Stimulated activated CD8-positive, alpha-beta memory T cell treated with anti-CD3 and anti-CD28 coated beads, Interleukin-15, amount 100 ng/mL, for 48 hours (primary cell): ENCODE measurements around the gene AATK.

Source experiments
- DNase-seq, 2 donors: peaks; one replicate each; pipeline ENCODE4 v3.0.0-alpha.2; 2020; ENCODE audit warnings: low read depth in 2 of 2

The AATK gene

DNA sequence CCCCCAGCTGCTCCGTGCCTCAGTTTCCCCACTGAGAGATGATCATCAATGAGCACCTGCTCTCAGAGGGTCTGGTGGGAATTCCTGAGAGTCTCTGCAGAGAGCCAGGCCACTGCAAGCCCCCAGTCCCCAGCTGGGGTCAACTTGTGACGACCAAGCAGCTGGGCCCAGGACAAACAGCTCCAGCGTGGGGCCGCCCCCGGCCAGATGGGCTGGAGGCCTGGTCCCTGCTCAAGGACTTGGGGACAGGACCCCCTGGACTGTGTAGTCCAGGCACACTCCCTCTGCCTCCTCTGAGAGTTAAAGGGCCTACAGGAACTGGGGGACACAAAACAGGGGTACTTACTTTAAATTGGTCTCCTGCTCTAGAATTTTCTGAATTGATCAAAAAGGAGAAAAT is 16.6 kb upstream of the AATK start:
- DNase-seq, result no peak

DNA sequence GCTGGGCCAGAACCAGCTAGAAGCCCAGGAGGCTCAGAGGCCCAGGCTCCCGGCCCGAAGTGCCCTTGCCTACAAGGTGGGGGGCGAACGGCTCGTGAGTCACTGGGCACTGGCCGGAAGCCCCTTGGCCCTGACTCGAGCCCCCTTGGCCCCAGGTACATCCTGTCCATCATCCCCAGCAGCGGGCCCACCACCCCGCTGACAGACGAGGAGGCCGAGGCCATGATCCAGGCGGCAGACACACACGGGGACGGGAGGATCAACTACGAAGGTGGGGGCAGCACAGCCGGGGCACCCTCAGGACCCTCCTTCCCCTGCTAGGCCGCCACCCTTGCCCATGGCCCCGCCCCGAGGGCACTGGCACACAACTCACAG is 15.8 kb upstream of the AATK start:
- no peak for DNase-seq

DNA sequence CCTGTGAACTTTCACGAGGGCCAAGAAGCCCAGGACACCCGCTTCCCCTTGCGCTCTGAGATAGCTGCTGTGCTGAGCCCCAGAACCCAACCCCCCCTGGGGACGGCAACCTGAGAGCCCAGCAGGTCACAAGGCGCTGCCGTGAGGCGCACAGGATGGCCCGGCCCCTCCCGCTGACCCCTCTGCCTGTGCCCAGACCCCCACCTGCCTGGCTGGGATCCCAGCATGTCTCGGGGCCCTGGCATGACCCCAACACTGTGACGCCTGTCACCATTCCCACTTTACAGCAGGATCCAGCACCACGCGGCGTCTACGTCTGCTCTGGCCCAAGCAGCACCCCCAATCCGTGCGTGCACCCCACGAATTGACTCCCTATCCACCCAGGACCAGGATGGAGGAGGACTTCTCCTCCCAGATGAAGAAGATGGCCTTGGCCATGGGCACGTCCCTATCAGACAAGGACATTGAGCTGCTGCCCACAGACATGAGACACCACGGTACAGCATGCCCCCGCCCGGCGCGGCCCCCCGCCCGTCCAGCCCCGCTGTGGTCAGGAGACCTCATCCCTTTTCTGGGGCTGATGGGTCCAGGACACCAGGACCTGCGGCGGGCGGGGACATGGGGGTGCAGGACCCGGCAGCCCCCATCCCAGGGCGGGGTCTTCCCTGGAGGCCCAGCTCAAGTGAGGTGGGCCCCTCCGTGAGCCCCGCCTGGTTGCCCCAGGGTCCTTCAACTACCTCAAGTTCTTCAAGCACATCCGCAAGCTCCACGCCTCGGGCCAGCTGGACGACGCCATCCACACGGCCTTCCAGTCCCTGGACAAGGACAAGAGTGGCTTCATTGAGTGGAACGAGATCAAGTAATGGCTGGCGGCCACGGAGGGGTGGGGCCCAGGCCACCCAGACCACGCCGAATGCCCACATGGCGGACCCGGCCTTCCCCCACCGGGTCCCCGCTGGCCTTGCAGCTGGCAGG is 15.1 kb upstream of the AATK start:
- DNase-seq, result no peak

DNA sequence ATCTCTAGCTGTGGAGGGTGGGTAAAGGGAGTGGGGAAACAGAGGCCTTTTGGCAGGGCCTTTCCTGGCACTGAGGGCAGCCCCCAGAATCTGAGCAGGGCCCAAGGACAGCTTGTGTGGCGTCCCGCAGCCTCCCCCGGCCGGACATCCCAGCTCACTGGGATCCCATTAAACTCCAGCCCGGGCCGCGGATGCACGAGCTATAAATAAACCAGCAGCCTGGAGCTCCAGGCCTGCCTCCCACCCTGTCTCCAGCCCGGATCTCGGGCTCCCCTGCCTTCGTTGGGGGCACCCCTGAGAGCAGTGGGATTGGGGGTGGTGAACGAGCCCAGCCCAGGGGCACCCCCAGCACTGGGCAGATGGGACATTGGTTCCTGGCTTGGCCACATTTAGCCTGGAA is 13.8 kb upstream of the AATK start:
- DNase-seq, result no peak

DNA sequence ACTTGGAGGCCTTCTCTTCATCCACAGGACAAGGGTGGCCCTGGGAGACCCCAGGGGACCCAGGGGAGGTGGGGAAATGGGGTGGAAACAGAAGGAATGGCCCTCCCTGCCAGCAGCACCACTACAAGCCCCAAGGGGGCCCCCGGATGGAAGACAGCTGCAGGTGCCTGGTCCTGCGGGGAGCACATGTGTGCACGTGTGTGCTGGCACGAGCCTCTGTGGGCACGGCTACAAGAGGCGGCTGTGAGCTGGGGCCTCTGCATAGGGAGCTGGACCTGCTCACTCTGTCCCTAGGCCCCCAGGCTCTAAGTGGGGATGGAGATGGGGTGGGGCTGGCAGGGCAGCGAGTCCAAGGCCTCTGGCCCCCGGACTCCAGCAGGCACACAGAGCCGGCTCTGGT is 13.2 kb upstream of the AATK start:
- no peak for DNase-seq

DNA sequence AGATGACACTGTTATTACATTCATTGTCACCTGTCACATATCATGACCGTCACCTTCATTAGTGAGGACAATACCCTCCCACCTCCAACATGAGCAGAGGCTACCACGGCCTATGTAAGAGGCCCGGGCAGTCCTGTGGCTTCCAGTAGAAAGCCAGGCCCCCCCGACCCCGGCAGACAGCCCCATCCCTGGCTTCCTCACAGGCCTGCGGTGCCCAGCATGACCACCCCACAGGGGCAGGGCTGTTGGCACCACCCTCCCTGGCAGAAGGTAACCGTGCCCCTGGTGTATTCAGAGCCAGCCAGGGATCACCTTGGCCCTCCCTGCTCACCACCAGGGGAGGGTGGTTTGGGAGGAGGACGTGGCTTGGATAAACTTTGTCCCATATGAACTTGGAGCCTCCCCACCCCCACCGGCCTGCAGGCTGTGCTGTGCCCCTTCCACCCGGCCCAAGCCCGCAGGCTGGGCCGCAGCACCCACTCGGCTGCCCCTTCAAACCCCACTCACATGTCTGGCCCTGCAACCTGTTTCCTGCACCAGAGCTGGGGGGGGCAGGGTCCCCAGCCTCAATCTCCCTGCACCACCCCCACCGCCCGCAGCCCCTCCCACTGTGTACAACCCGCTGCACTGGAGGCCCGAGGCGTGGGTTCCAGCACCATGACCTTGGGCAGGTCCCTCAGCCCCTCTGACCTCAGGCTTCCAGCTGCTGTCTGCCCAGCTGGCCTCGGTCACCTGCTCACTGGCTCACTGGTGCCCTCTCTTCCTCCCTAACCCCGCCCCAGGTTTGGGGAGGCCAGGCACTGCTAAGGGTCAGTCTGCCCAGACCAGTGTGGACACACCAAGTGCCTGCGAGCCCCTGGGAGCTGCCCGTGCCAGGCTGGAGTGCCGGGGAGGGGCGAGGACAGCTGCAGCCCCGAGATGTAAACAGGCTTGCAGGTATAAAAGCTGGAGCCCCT is 12.4 kb upstream of the AATK start:
- DNase-seq, result no peak

DNA sequence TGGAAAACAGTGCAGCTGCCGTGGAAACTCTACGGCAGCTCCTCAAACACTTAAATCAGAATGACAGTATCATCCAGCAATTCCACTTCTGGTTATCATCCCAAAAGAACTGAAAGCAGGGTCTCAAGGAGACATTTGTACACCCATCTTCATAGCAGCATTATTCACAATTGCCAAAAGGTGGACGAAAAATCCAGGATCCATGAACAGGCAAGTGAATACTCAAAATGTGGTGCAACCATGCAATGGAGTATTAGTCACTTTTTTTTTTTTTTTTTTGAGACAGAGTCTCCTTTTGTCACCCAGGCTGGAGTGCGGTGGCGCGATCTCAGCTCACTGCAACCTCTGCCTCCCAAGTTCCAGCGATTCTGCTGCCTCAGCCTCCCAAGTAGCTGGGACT is 10.6 kb upstream of the AATK start:
- no peak for DNase-seq

DNA sequence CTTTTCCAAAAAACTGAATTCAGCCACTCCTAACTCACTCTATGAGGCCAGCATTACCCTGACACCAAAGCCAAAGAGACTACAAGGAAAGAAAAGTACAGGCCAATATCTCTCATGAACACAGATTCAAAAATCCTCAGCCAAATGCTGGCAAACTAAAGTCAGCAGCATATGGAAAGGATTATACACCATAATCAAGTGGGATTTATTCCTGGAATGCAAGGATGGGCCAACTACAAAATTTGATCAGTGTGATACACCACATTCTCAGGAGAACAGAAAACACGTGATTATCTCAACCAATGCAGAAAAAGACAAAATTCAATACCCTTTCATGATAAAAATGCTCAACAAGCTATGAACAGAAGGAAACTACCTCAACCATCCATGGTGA is 7.7 kb upstream of the AATK start:
- no peak for DNase-seq

DNA sequence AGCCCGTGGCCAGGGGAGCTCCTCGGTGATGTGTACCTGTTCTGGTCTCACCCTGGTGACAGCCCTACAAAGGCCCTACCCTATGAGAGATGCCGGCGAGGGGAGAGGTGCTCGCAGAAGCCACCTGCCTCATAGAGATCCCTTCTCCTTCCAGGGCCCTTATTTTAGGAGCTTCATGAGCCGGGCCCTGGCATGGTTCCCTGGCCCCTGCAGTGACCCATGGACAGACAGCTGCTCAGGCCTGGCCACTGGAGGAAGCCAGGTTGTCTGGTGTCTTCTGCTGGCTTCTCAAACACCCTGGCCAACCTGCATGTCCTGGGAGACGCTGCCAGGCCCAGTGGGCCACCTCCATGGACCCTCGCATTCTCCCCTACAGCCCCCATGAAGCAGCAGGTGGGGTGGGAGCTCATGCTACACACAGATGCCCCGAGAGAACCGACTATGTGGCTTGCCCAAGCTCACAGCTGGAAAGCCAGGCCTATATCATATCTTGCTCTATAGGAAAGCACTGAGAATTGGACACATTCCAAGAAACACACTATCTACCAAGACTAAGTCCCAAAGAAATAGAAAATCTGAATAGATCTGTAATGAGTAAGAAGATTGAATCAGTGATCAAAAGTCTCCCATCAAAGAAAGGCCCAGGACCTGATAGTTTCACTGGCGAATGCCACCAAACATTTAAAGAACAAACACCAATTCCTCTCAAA is 7.2 kb upstream of the AATK start:
- DNase-seq, result no peak

DNA sequence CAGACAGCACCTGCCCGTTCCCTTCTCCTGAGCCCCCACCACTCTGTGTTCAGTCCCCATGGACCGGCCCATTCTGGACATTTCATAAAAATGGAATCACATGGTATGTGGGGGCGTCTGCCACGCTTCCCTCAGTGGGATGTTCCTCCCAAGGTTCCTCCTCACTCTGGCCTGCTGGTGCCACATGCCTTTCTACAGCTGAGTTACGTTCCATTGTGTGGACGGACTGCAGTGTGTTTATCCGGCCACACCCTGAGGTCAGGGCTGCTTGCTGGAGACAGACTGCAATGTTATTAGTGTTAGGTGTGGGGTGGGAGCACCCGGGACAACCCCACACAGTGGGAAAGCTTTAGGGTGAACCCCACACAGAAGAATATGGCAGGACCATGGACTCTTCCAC is 5.9 kb upstream of the AATK start:
- no peak for DNase-seq

DNA sequence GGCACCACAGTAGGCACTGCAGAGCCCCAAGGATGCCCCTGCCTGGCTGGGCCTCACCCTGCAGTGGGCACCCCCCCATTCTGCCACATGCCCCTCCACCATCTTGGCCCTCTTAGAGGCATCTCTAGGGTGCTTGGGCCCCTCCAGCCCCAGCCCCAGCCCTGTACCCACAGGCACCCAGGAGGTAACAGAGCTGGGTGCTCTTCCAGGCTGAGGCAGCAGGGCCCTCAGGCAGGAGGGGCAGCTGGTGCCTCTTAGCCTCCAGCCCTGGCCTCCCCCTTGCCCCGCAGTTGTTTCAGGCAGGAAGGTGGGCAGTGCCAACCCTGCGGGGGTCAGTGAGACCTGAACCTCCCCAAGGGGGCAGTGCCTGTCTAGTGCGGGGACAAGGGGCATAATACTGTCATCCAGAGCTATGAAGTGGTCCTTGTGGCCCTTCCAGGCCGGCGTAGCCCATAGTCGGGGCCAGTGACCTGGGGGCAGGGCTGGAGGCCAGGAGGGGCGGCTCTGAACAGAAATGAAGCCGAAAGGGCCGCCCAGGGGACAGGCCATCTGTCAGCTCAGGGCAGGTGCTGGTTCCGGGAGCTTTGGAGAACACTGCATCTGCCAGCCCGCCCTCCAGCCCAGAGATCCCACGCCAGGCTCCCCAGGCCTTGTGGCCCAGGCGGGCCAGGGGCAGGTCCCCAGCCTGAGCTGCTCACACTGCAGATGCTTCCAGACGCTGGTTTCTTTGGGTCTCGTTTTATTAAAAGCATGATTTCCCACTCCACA is 4.9 kb upstream of the AATK start:
- DNase-seq, result no peak

DNA sequence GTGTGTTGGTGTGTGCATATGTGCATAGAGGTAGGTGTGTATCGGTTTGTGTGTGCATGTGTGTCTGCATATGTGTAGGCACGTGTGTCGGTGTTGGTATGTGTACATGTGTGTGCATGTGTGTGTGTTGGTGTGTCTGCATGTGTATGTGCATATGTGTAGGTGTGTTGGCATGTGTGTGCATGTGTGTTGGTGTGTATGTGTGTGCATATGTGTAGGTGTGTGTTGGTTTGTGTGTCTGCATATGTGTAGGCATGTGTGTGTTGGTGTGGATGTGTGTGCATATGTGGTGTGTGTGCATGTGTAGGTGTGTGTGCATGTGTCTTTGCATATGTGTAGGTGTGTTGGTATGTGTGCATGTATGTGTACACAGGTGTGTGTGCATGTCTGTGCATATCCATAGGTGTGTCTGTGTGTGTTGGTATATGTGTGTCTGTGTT is 3.9 kb upstream of the AATK start:
- no peak for DNase-seq

DNA sequence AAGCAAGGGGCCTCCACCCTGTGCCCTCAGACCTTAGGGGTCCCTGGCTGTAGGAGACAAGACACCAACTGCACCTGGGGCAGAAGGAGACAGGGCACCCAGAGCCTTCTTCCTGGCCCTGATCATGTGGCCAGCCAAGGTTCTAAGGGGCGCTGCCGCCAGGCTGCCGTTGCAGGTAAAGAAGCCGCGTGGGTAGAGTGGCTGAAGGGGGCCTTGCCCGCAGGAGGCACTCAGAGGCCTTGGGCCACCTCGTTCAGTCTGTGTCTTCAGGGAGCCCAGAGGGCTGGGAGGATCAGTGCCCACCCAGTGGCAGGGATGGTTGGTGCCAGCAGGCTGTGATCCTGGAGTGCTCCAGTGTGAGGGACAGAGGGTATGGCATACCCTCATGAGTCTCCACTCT is 1.6 kb upstream of the AATK start:
- DNase-seq, result no peak

DNA sequence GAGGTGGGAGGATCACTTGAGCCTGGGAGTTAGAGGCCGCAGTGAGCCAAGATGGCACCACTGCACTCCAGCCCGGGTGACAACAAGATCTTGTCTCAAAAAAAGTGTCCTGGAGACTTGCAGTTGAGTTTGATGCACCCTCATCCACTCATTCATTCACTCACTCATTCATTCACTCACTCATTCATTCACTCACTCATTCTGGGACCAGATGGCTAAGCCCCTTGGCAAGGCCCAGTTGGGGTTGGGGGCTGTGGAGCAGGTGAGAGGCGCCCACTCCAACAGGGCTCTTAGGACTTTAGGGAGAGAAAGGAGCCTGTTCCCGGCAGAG is 1.1 kb upstream of the AATK start:
- no peak for DNase-seq

DNA sequence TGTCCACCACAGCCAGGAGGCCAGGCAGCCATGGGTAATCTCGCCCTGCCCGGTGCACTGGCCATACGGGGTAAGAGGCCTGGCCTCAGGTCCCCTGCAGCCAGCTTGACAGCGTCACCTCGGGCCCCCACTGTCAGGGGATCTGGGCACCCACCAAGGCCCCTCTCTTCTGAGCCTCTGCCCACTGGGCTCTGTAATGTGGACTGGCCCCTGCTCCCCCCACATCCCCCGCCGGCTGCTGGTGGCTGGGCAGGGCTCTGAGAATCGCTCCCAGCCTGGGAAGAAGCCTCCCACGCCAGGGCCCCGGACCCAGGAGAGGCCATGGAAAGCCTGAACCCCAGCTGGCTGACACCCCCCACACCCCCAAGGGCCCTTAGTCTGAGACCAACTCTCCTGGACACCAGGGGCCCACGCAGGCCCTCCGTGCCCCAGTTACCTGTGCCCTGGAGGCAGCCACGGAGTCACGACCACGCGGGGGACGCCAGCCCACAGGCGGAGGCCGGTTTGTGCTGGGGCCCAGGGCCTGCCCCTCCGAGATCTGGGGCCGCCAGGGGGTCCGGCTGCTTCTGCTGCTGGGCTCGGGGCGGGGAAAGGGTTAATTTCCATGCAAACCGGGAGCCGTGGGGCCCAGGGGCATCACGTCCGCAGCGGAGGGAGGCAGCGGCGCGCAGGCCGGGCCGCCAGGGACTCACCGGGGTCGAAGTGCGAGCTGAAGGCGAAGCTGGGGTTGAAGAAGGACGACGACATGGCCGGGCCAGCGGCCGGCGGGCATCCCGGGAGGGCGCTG is 582 bp downstream of the AATK start, which contains the start of gene PVALEF:
TSS of gene PVALEF (plus strand) at position 262 of the 787 bp plus-strand sequence. CDS start 15,720 bp downstream, outside the sequence.
- no peak for DNase-seq

DNA sequence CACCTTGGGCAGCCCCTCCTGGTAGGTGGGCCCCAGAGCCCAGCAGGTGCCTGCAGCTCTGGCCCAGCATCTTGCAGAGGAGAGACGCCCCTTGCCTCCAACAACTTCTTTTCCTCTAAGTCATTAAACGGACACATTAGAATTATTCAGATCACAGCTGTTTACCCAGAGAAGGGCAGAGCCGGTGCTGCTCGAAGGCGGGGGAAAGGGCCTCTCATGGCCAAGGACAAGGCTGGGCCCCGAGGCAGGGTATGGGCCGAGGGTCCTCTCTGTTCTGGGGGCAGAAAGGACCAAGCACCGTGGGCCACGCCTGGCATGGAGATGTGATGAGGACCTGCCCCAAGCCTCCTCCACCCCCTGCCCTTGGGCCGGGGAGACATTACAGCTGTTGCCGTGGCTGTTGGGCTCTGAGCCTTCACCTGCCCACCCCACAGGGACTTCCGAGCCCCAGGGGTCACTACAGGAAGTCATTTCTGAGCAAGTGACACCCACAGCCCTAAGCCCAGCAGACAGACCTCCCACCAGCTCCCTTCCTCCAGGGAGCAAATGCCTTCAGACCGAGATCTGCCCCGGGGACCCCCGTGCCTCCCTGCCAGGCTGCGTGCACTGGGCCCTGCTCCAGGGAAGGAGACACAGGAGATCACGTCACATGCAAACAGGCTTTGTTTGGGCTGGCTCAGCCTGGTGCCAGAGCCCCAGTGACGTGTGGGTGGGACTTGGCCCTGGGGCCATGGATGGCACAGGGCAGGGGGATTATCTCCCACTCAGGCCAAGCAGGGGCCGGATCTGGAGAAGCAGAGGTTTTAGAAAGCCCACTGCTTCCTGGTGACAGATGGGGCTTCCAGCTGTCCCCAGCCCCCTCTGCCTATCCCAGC is 1.4 kb downstream of the AATK start:
- DNase-seq, result no peak

DNA sequence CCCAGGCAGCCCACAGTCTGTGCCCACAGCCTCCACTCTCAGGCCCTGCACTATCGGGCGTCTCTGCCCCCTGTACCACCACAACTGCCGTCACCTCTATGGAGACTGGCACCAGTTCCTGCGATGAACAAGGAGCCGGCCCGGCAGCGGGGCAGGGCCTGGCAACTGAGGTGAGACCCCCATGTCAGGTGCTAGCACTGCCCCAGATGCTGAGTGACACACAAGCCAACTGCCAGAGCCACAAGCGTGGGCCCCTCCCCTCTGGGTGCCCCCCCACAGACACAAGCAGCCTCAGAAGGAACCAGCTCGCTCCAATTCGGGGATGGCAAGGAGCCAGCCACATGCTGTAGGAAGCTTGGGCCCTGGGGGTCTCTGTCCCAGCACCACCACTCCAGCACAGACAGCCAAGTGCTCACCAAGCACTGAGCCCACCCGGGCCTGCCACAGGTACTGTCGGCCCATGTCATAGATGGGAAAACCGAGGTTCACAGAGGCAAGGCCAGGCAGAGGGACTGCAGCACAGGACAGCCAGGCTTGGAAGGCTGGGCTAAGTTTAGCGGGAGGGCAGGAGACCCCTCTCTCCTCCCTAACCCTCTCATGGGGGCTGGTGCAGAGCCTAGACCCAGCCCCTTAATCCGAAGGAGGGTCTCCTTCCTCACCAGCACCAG is 2.2 kb downstream of the AATK start:
- DNase-seq, result no peak

DNA sequence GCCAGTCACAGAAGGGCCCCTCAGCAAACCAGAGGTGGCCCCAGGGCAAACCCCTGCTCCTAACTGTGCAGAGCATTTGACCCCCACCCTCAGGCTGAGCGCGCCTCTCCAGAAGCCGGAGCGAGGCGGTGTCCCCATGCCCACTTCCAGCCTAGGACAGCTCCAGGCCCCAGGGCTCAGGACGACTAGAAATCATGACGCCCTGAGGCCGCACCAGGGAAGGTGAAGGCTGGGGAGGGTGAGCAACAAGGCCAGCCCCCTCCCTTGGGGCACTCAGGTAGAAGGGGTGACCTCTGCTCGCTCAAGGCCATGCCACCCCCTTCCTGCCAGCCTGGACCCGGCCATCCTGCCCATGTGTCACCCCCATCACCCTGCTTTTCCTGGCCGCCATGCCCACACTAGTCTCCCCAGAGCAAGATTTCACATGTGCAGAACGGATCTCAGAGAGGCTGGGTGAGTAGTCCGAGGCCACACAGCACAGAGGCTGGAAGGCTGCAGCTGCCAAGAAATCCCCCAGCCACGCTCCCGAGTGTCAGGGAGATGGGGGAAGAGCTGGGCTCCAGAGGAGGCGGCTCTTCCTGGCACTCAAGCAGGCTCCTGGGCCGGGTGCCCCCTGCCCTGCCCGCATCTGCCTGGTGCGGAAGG is 2.8 kb downstream of the AATK start:
- no peak for DNase-seq
